DOHH2 (cell line): Measurements from ENCODE around the gene SHISA6.

Experiments used
- H3F3A ChIP-seq: fragments of 200-600 bp; sonication (generic), shearing (Covaris generic); 2 replicates; pipeline ENCODE4 v1.6.0; 2016; ENCODE audit warnings: antibody characterized with exemption, mild to moderate bottlenecking; ENCODE audit not compliant: control insufficient read depth, insufficient read depth
- H3K27ac ChIP-seq: fragments of 200-600 bp; sonication (generic); 2 replicates; pipeline ENCODE4 v1.5.1; 2014; ENCODE audit warnings: low read depth, mild to moderate bottlenecking, low read length, moderate library complexity
- H3K27me3 ChIP-seq: fragments of 200-600 bp; sonication (generic); 2 replicates; pipeline ENCODE4 v1.6.1; 2014; ENCODE audit warnings: mild to moderate bottlenecking, low read length, mixed read lengths; ENCODE audit not compliant: control insufficient read depth
- H3K36me3 ChIP-seq: fragments of 200-600 bp; sonication (generic); 2 replicates; pipeline ENCODE4 v1.6.1; 2014; ENCODE audit warnings: mild to moderate bottlenecking, low read length, moderate library complexity, mixed read lengths; ENCODE audit not compliant: control insufficient read depth
- H3K4me1 ChIP-seq: fragments of 200-600 bp; sonication (generic); 2 replicates; pipeline ENCODE4 v1.6.1; 2014; ENCODE audit warnings: mild to moderate bottlenecking, low read length, mixed read lengths; ENCODE audit not compliant: control insufficient read depth
- H3K4me2 ChIP-seq: fragments of 200-600 bp; sonication (generic); 2 replicates; pipeline ENCODE4 v1.6.0; 2014; ENCODE audit warnings: mild to moderate bottlenecking, low read length, moderate library complexity
- H3K4me3 ChIP-seq: fragments of 200-600 bp; sonication (generic); 2 replicates; pipeline ENCODE4 v1.5.1; 2014; ENCODE audit warnings: mild to moderate bottlenecking, low read length, mixed read lengths
- H3K79me2 ChIP-seq: fragments of 200-600 bp; sonication (generic); 2 replicates; pipeline ENCODE4 v1.6.1; 2014; ENCODE audit warnings: mild to moderate bottlenecking, low read length, mixed read lengths; ENCODE audit not compliant: control insufficient read depth
- H3K9me2 ChIP-seq: fragments of 200-600 bp; sonication (generic); replicated peaks from 2 replicates; pipeline ENCODE4 v1.6.1; 2014; ENCODE audit warnings: mild to moderate bottlenecking, low read length, mixed read lengths; ENCODE audit not compliant: control insufficient read depth
- H3K9me3 ChIP-seq: fragments of 200-600 bp; sonication (generic); 2 replicates; pipeline ENCODE4 v1.6.1; 2014; ENCODE audit warnings: antibody characterized with exemption, low read length, mixed read lengths; ENCODE audit not compliant: control insufficient read depth, insufficient read depth
- H4K20me1 ChIP-seq: fragments of 200-600 bp; sonication (generic); 2 replicates; pipeline ENCODE4 v1.6.0; 2014; ENCODE audit warnings: low read depth, mild to moderate bottlenecking, antibody characterized with exemption, low read length, moderate library complexity; ENCODE audit not compliant: control insufficient read depth, insufficient read depth
- EZH2phosphoT487 ChIP-seq: fragments of 200-600 bp; sonication (generic); IDR thresholded peaks from 2 replicates; pipeline ENCODE4 v1.6.1; 2017; ENCODE audit warnings: borderline replicate concordance, mild to moderate bottlenecking, antibody characterized with exemption, low read length, moderate library complexity, mixed read lengths
- TF ChIP-seq, protein P1 (sequence below): fragments of 200-600 bp; sonication (generic); IDR thresholded peaks from one replicate; pipeline ENCODE4 v1.5.1; 2014; ENCODE audit warnings: antibody characterized with exemption, mild to moderate bottlenecking, low read depth, low read length; ENCODE audit not compliant: poor library complexity, severe bottlenecking

Gene SHISA6

DNA sequence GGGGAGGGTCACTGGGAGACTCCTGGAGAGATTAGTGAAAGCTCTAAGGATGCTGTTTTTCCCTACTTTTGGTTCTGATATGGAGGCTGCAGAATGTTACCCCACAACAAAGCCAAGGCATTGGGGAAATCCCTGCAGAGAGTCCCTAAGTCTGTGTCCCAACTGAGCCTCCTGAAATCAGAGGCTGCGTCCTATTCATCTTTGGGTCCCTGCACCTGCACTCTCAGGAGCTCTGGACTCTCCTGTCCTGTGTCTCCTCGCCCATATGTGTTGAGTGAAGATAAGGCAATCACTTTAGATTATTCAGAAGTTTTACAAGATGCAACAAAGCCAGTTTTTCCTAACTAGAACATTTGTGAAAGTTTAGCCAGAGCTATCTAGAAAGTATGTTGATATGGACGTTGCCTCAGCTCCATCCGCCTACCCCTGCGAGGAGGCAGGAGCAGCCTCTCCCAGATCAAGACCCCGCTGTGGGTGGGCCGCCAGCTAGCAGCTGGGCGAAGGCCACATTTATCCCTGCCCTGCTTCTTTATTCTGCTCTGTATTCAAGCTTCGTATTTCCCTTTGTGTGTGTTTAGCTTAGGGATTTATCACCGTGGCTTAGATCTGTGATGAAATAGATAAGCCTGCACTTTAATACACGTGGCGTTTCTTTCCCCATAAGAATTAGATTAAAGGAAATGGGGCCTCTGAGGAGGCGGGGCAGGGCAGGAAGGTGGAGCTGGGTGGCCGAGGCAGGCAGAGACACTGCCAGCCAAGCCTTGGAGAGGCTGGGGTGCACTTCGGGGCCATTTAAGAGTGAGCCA lies 37.4 kb downstream of the SHISA6 start:
- H4K20me1 ChIP-seq: no peaks in the 10 kb centered on the region
- no peaks in the 10 kb centered on the region for H3K4me1 ChIP-seq
- no peaks in the 10 kb centered on the region for H3K36me3 ChIP-seq
- peaks cover 8% of the 10 kb centered on the region; the same call in 1 of the 2 replicates for H3K9me3 ChIP-seq
- no peaks in the 10 kb centered on the region for H3K79me2 ChIP-seq
- no peak for TF ChIP-seq EZH2phosphoT487
- TF ChIP-seq, protein P1, sequence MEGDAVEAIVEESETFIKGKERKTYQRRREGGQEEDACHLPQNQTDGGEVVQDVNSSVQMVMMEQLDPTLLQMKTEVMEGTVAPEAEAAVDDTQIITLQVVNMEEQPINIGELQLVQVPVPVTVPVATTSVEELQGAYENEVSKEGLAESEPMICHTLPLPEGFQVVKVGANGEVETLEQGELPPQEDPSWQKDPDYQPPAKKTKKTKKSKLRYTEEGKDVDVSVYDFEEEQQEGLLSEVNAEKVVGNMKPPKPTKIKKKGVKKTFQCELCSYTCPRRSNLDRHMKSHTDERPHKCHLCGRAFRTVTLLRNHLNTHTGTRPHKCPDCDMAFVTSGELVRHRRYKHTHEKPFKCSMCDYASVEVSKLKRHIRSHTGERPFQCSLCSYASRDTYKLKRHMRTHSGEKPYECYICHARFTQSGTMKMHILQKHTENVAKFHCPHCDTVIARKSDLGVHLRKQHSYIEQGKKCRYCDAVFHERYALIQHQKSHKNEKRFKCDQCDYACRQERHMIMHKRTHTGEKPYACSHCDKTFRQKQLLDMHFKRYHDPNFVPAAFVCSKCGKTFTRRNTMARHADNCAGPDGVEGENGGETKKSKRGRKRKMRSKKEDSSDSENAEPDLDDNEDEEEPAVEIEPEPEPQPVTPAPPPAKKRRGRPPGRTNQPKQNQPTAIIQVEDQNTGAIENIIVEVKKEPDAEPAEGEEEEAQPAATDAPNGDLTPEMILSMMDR: no peak
- H3K27me3 ChIP-seq: no peaks in the 10 kb centered on the region
- no peak overlapping the region for H3K4me2 ChIP-seq
- H3F3A ChIP-seq: no peaks in the 10 kb centered on the region
- no peak overlapping the region for H3K4me3 ChIP-seq
- no peak overlapping the region for H3K27ac ChIP-seq
- H3K9me2 ChIP-seq: no peaks in the 10 kb centered on the region

DNA sequence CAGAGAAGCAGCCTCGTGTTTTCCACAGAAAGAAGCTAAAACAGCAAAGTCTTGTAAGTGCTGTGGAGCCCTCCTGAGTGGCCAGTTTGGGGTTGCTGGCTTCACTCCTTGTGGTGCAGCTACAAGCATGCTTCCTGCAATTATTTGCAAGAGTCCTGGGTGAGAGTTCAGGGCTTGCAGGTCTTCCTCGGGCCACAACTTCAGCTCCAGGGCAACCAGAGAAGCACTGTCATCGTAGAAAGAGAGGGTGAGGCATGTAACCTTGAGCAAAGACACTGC lies 37.9 kb downstream of the SHISA6 start:
- no peaks in the 10 kb centered on the region for H4K20me1 ChIP-seq
- no peaks in the 10 kb centered on the region for H3K36me3 ChIP-seq
- no peak overlapping the region for H3K4me2 ChIP-seq
- TF ChIP-seq EZH2phosphoT487: no peak
- TF ChIP-seq, protein P1: no peak
- H3K27ac ChIP-seq: no peak overlapping the region
- no peaks in the 10 kb centered on the region for H3K4me1 ChIP-seq
- no peaks in the 10 kb centered on the region for H3K27me3 ChIP-seq
- H3K4me3 ChIP-seq: no peak overlapping the region
- H3K79me2 ChIP-seq: no peaks in the 10 kb centered on the region
- H3F3A ChIP-seq: no peaks in the 10 kb centered on the region
- H3K9me2 ChIP-seq: no peaks in the 10 kb centered on the region
- H3K9me3 ChIP-seq: peaks cover 3% of the 10 kb centered on the region; the same call in 1 of the 2 replicates

DNA sequence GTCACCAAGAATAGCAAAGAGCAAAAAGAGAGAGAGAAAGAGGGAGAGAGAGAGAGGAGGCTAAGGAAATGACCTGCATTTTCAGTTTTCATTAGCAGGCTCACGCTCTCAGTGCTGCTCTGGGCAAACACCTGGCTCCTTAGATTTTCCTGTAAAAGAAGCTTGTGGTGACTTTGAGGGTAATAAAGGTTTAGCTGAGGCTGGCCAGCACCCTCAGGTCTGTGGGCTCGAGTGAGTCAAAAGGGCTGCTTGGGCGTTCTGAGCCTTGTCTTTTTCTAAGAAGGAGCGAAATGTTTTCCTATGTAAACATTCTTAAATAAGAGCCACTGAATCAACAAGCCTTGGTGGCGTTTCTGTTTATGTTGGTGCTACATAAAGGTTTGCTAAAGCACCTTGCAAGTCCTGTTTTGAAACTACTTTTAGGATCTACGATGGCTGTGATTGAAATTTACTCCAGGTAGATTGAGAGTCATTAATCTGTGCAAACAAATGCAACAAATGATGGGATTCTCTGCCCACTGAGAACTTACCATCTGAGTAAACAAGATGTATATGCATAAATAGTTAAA lies 38.8 kb downstream of the SHISA6 start:
- Histone ChIP-seq H3K79me2 (no peaks in the 10 kb centered on the region), H3K4me1 (no peaks in the 10 kb centered on the region), H3K36me3 (no peaks in the 10 kb centered on the region), H3K4me3 (no peak overlapping the region), H3K9me3 (peaks cover 3% of the 10 kb centered on the region; the same call in 1 of the 2 replicates), H3K27me3 (no peaks in the 10 kb centered on the region), H3K27ac (no peak overlapping the region), H4K20me1 (no peaks in the 10 kb centered on the region), H3K4me2 (no peak overlapping the region), H3F3A (no peaks in the 10 kb centered on the region), H3K9me2 (no peaks in the 10 kb centered on the region)
- no peak for TF ChIP-seq EZH2phosphoT487
- TF ChIP-seq, protein P1: no peak
